Measurements from ENCODE around the gene ADD2.

DNA sequence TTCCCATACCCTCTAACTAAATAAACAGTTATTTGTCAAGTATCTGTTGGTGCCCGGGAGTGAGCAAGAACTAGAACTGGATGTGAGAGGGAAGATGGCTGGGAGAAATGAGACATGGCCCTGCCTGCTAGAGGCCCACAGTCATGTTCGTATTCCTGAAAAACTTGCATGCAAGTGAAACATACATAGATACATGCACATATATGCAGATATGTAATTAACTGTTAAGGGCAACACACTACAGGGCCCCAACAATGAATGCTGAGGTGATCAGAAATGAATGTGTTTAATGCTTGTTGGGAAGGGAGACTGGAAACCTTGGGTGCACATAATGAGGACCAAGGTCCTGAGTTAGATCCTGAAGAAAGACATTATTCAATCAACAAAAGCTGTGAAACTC, 49.8 kb downstream of the ADD2 start:
- TF ChIP-seq FOXA1 (IDR thresholded peaks at IDR 0.05) (no peak), ARNT (IDR thresholded peaks at IDR 0.05) (no peak), ZNF384 (IDR thresholded peaks at IDR 0.05) (no peak), SUZ12 (IDR thresholded peaks at IDR 0.05) (no peak), HDGF (IDR thresholded peaks at IDR 0.05; ENCODE audit: borderline replicate concordance) (no peak), SP1 (IDR thresholded peaks at IDR 0.05) (no peak), BHLHE40 (IDR thresholded peaks at IDR 0.05; ENCODE audit: borderline replicate concordance) (no peak), FOXM1 (IDR thresholded peaks at IDR 0.05; ENCODE audit: borderline replicate concordance) (no peak), ELF4 (IDR thresholded peaks at IDR 0.05) (no peak), FOXK2 (IDR thresholded peaks at IDR 0.05) (no peak), LEF1 (IDR thresholded peaks at IDR 0.05; ENCODE audit: borderline replicate concordance) (no peak)
- TF ChIP-seq, protein P1, sequence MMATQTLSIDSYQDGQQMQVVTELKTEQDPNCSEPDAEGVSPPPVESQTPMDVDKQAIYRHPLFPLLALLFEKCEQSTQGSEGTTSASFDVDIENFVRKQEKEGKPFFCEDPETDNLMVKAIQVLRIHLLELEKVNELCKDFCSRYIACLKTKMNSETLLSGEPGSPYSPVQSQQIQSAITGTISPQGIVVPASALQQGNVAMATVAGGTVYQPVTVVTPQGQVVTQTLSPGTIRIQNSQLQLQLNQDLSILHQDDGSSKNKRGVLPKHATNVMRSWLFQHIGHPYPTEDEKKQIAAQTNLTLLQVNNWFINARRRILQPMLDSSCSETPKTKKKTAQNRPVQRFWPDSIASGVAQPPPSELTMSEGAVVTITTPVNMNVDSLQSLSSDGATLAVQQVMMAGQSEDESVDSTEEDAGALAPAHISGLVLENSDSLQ (IDR thresholded peaks at IDR 0.05), result no peak
